ENCODE measurements around the gene SNX10.

DNA sequence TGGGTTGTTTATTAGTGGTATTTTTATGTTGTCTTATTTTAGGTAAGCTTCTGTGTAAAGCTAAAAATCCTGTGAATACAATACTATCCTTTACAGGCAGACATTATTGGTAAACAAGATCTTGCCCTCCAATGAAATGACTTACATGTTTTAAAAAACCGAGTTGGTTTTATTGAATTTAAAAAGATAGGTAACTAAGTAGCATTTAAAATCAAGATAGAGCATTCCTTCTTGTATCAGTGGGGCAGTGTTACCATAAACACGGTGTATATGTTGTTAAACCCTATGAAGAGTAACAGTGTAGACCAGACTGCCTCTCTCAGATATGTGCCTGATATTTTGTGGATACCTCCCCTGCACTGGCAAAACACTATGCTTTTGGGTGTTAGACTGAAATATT, 81.0 kb downstream of the SNX10 start:
- TF ChIP-seq HDAC2 (IDR thresholded peaks at IDR 0.05; ENCODE audit: borderline replicate concordance in 1 of 2, low read depth in 2 of 2, low read length in 2 of 2) (no peak), PHF8 (conservative IDR thresholded peaks at IDR 0.05; ENCODE audit: low read depth, low read length) (no peak), EGR1 (IDR thresholded peaks at IDR 0.05; ENCODE audit: borderline replicate concordance, low read depth, low read length) (no peak), SRF (IDR thresholded peaks at IDR 0.05; ENCODE audit: low read depth, low read length) (no peak), JUN (IDR thresholded peaks at IDR 0.05; ENCODE audit: low read depth, low read length) (no peak), POLR2A (IDR thresholded peaks at IDR 0.05; ENCODE audit: control extremely low read depth in 1 of 2, low read depth in 2 of 2, low read length in 2 of 2) (no peak), EP300 (IDR thresholded peaks at IDR 0.05; ENCODE audit: borderline replicate concordance in 1 of 2, low read depth in 2 of 2, low read length in 2 of 2) (no peak), CEBPB (IDR thresholded peaks at IDR 0.05; ENCODE audit: low read depth, low read length) (no peak)
- TF ChIP-seq, protein P1, sequence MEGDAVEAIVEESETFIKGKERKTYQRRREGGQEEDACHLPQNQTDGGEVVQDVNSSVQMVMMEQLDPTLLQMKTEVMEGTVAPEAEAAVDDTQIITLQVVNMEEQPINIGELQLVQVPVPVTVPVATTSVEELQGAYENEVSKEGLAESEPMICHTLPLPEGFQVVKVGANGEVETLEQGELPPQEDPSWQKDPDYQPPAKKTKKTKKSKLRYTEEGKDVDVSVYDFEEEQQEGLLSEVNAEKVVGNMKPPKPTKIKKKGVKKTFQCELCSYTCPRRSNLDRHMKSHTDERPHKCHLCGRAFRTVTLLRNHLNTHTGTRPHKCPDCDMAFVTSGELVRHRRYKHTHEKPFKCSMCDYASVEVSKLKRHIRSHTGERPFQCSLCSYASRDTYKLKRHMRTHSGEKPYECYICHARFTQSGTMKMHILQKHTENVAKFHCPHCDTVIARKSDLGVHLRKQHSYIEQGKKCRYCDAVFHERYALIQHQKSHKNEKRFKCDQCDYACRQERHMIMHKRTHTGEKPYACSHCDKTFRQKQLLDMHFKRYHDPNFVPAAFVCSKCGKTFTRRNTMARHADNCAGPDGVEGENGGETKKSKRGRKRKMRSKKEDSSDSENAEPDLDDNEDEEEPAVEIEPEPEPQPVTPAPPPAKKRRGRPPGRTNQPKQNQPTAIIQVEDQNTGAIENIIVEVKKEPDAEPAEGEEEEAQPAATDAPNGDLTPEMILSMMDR (IDR thresholded peaks at IDR 0.05; ENCODE audit: control extremely low read depth in 1 of 3, insufficient read depth in 1 of 3, low read depth in 1 of 3, low read length in 3 of 3) = no peak

Data from H1 (cell line).